SKM-1 treated with dmso at 0.1 percent for 144 hours (cell line): ENCODE data around the gene CDK14.
"Not testable (repeated sequence)": the region's sequence is repeated elsewhere in the genome, so short reads cannot be mapped to it uniquely, and the experiment has no call there.

Experiments used
- DNase-seq: peaks from one replicate; lab custom pipeline; 2025; ENCODE audit not compliant: unreplicated experiment; lab: John Stamatoyannopoulos, UW

The CDK14 gene

GRCh38 chr7:90777465-90777864, 181.3 kb downstream of the CDK14 start:
- DNase-seq = no peak

- no peak for DNase-seq
These were observed 181.8 kb downstream of the CDK14 start for GRCh38 chr7:90777886-90778285.

- no peak for DNase-seq
These were observed 191.9 kb downstream of the CDK14 start for GRCh38 chr7:90788052-90788451.

- no peak for DNase-seq
These were observed 193.7 kb downstream of the CDK14 start for GRCh38 chr7:90789736-90790306.

- DNase-seq = no peak
These were observed 195.5 kb downstream of the CDK14 start for GRCh38 chr7:90791596-90791995.

- DNase-seq = no peak
These were observed 196.2 kb downstream of the CDK14 start for GRCh38 chr7:90792301-90792700.

GRCh38 chr7:90794234-90794633, 198.1 kb downstream of the CDK14 start:
- not testable (repeated sequence) for DNase-seq

- no peak for DNase-seq
These were observed 201.5 kb downstream of the CDK14 start for GRCh38 chr7:90797596-90797995.

- DNase-seq = no peak
These were observed 208.2 kb downstream of the CDK14 start for GRCh38 chr7:90804370-90804769.

GRCh38 chr7:90815552-90815951, 219.4 kb downstream of the CDK14 start:
- DNase-seq = not testable (repeated sequence)

- no peak for DNase-seq
These were observed 220.5 kb downstream of the CDK14 start for GRCh38 chr7:90816511-90817142.

- DNase-seq = no peak
These were observed 221.0 kb downstream of the CDK14 start for GRCh38 chr7:90817151-90817550.

- DNase-seq = no peak
These were observed 221.7 kb downstream of the CDK14 start for GRCh38 chr7:90817846-90818245.

- DNase-seq = no peak
These were observed 222.2 kb downstream of the CDK14 start for GRCh38 chr7:90818341-90818740.

GRCh38 chr7:90821961-90822620, 226.0 kb downstream of the CDK14 start:
- DNase-seq = no peak

- DNase-seq = no peak
These were observed 228.5 kb downstream of the CDK14 start for GRCh38 chr7:90824386-90825307.

GRCh38 chr7:90825779-90826178, 229.7 kb downstream of the CDK14 start:
- DNase-seq = no peak

- DNase-seq = no peak
These were observed 232.5 kb downstream of the CDK14 start for GRCh38 chr7:90828601-90829000.

- DNase-seq = no peak
These were observed 234.2 kb downstream of the CDK14 start for GRCh38 chr7:90830308-90830707.

- no peak for DNase-seq
These were observed 236.6 kb downstream of the CDK14 start for GRCh38 chr7:90832726-90833125.

GRCh38 chr7:90833443-90833842, 237.3 kb downstream of the CDK14 start:
- no peak for DNase-seq
